SK-N-SH treated with all-trans-retinoic acid at 6 μM for 48 hours (cell line): Measurements from ENCODE around the gene MRPL17.

Experiments used
- ARNTL ChIP-seq: fragments of 450-650 bp; formaldehyde crosslinking; IDR thresholded peaks from 2 replicates; pipeline ENCODE4 v1.5.0; 2020; ENCODE audit warnings: low read depth, mild to moderate bottlenecking, moderate library complexity, borderline replicate concordance
- SNAI2 ChIP-seq: fragments of 250-450 bp; sonication (Bioruptor Pico); IDR thresholded peaks from 2 replicates; pipeline ENCODE4 v1.5.0; 2020; ENCODE audit warnings: mild to moderate bottlenecking, moderate library complexity
- ZC3H10 ChIP-seq: fragments of 250-450 bp; sonication (Bioruptor Pico); IDR thresholded peaks from 2 replicates; pipeline ENCODE4 v1.5.1; 2021; ENCODE audit warnings: mild to moderate bottlenecking, moderate library complexity
- ZNF8 ChIP-seq: fragments of 450-650 bp; formaldehyde crosslinking; IDR thresholded peaks from 2 replicates; pipeline ENCODE4 v1.5.0; 2020; ENCODE audit warnings: mild to moderate bottlenecking, moderate library complexity
- TF ChIP-seq, protein P1 (sequence below): fragments of 250-450 bp; sonication (Bioruptor Pico); IDR thresholded peaks from 2 replicates; pipeline ENCODE4 v1.5.0; 2020; ENCODE audit warnings: mild to moderate bottlenecking, moderate library complexity

DNA sequence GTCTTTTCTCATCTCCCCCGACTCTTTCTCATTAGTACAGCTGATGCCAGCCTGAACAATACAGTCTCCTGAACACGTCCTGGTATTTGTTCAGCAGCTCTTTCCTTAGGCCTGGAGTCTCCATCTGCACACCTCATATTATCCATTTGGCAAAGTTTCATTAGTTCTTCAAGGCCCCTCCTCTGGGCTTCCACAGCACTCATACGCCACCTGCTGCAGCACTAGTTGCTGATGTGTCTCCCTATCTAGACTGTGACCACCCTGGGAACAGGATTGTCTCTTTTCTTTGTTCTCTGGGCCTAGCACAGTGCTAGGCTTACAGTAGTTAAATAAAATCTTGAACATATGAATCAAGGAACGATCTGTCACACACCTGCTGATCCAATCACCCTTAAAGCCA lies 44.7 kb downstream of the MRPL17 start:
- TF ChIP-seq ARNTL (CRISPR knock-in tag) (no peak), ZC3H10 (CRISPR knock-in tag) (no peak), SNAI2 (no peak), ZNF8 (CRISPR knock-in tag) (no peak)
- TF ChIP-seq, protein P1, sequence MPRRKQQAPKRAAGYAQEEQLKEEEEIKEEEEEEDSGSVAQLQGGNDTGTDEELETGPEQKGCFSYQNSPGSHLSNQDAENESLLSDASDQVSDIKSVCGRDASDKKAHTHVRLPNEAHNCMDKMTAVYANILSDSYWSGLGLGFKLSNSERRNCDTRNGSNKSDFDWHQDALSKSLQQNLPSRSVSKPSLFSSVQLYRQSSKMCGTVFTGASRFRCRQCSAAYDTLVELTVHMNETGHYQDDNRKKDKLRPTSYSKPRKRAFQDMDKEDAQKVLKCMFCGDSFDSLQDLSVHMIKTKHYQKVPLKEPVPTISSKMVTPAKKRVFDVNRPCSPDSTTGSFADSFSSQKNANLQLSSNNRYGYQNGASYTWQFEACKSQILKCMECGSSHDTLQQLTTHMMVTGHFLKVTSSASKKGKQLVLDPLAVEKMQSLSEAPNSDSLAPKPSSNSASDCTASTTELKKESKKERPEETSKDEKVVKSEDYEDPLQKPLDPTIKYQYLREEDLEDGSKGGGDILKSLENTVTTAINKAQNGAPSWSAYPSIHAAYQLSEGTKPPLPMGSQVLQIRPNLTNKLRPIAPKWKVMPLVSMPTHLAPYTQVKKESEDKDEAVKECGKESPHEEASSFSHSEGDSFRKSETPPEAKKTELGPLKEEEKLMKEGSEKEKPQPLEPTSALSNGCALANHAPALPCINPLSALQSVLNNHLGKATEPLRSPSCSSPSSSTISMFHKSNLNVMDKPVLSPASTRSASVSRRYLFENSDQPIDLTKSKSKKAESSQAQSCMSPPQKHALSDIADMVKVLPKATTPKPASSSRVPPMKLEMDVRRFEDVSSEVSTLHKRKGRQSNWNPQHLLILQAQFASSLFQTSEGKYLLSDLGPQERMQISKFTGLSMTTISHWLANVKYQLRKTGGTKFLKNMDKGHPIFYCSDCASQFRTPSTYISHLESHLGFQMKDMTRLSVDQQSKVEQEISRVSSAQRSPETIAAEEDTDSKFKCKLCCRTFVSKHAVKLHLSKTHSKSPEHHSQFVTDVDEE (CRISPR knock-in tag) = no peak
